Measurements from ENCODE around the gene KCNA10.

DNA sequence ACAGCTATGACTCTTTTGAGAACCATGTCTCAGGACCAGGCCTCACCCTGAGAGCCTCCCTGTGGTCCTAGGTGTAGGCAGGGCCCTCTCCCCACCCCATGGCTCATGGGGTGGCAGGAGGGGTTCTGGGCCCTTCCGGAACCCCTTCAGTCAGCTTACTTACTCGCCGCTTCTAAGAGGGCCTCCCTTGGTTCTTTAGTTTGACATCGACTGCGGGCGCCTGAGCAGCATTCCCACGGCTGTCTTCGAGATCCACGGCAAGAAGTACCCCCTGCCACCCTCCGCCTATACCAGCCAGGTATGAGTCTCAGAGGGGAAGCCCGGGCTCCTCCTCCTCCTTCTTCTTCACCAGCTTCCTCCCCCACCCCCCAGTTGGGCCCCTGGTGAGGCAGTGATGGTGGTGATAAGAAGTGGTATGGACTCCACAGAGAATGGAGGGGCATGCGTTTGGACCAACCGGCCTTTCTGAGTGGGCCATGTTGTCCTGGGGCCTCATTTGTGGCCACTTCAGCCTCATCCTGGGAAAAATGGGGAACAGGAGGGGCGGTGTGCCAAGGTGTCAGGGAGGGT, 28.9 kb downstream of the KCNA10 start:
- no peak for TF ChIP-seq HDGF (IDR thresholded peaks at IDR 0.05; ENCODE audit: borderline replicate concordance)
- TF ChIP-seq TARDBP (IDR thresholded peaks at IDR 0.05) = no peak
- TF ChIP-seq BHLHE40 (IDR thresholded peaks at IDR 0.05; ENCODE audit: borderline replicate concordance) = no peak
- TF ChIP-seq SUZ12 (IDR thresholded peaks at IDR 0.05) = no peak
- TF ChIP-seq L3MBTL2 (conservative IDR thresholded peaks at IDR 0.05) = no peak
